Lower lobe of right lung (tissue), 2 donors: Measurements from ENCODE around the gene UBA5. TPM values are rescaled to one million over a fixed set of nuclear protein-coding genes. Genes with fewer than 3 reads are reported as not detected.
"Not testable (repeated sequence)": the region's sequence is repeated elsewhere in the genome, so short reads cannot be mapped to it uniquely, and the experiment has no call there.

Experiments
- ATAC-seq, 2 donors: fragments of 200-7000 bp; cut with Tn5 transposase; one replicate each; pipeline ENCODE4 v1.9.1; 2020 to 2022; ENCODE audit warnings: mild to moderate bottlenecking in 2 of 2, moderate library complexity in 2 of 2
- DNase-seq: peaks from one replicate; pipeline ENCODE4 v3.0.0-alpha.2; 2020
- H3K27ac ChIP-seq: fragments of 200-600 bp; one replicate; pipeline ENCODE4 v1.8.0; 2022
- H3K27me3 ChIP-seq: fragments of 200-600 bp; one replicate; pipeline ENCODE4 v1.8.0; 2022; ENCODE audit warnings: low read depth
- H3K36me3 ChIP-seq: fragments of 200-600 bp; one replicate; pipeline ENCODE4 v1.8.0; 2022; ENCODE audit warnings: mild to moderate bottlenecking
- H3K4me1 ChIP-seq: fragments of 200-600 bp; one replicate; pipeline ENCODE4 v1.8.0; 2022
- H3K4me3 ChIP-seq: fragments of 200-600 bp; one replicate; pipeline ENCODE4 v1.8.0; 2022; ENCODE audit warnings: mild to moderate bottlenecking
- H3K9me3 ChIP-seq: fragments of 200-600 bp; one replicate; pipeline ENCODE4 v1.8.0; 2022
- intact Hi-C: fragments of 100-400 bp; cut with DNase I; formaldehyde crosslinking; loops from one replicate; pipeline ENCODE4 v1.11.0; 2022
- total RNA-seq: library from RNA; stranded (reverse); fragmentation: NEBNext Ultra II Directional; extraction: Animal tissue kit (Norgen Biotek cat#: 25700); gene quantifications from one replicate; pipeline ENCODE4 v1.2.1, GENCODE V29; 2021
- TF ChIP-seq, protein P1 (sequence below): fragments of 200-600 bp; IDR thresholded peaks from one replicate; pipeline ENCODE4 v1.8.0; 2022; ENCODE audit warnings: antibody characterized with exemption, mild to moderate bottlenecking
- donor health status: DM: no; HTN: yes; CAD: no; lungs with severe emphysema.

UBA5 gene
- total RNA-seq, 1 donor from 2014 or later, result 27.2 TPM

DNA sequence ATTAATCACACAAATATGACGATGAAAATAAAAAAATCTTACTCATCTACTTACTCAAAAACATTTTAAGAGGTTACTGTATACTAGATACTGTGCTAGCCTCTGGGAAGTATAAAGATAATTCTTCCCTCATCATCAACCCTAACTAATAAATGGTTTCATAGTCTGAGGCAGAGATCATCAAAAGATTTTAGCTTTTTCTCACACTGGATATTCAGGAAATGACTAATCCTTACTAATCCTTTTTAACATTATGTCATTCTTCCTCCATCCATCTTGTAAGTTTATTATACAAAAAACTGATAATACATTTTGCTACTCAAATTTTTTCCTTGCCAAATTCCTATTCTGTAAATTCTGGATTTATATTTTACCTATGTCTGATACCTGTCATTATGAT, 30.2 kb upstream of the UBA5 start:
- TF ChIP-seq, protein P1, sequence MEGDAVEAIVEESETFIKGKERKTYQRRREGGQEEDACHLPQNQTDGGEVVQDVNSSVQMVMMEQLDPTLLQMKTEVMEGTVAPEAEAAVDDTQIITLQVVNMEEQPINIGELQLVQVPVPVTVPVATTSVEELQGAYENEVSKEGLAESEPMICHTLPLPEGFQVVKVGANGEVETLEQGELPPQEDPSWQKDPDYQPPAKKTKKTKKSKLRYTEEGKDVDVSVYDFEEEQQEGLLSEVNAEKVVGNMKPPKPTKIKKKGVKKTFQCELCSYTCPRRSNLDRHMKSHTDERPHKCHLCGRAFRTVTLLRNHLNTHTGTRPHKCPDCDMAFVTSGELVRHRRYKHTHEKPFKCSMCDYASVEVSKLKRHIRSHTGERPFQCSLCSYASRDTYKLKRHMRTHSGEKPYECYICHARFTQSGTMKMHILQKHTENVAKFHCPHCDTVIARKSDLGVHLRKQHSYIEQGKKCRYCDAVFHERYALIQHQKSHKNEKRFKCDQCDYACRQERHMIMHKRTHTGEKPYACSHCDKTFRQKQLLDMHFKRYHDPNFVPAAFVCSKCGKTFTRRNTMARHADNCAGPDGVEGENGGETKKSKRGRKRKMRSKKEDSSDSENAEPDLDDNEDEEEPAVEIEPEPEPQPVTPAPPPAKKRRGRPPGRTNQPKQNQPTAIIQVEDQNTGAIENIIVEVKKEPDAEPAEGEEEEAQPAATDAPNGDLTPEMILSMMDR, result no peak
- ATAC-seq (no peak), DNase-seq (no peak)
- Histone ChIP-seq H3K9me3 (no peaks in the 10 kb centered on the region), H3K4me1 (no peaks in the 10 kb centered on the region), H3K27ac (no peak overlapping the region), H3K4me3 (no peak overlapping the region), H3K27me3 (no peaks in the 10 kb centered on the region), H3K36me3 (peaks cover 25% of the 10 kb centered on the region)
- intact Hi-C loops, result no loop called here

DNA sequence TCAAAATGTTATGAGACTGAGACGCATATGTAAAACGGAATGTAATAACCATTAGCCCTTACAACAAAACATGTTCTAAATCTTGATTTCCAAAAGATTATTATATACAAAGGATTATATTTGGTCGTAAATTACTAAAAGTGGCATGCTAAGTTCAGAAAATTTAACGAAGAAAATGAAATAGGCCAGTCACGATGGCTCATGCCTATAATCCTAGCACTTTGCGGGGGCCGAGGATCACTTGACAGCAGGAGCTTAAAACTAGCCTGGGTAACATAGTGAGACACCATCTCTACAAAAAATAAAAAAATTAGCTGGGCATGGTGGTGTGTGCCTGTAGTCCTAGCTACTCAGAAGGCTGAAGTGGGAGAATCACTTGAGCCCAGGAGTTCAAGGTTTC, 29.5 kb upstream of the UBA5 start:
- TF ChIP-seq, protein P1, result no peak
- H3K27ac ChIP-seq, result no peak overlapping the region
- no peak overlapping the region for H3K4me3 ChIP-seq
- intact Hi-C loops, result no loop called here
- no peaks in the 10 kb centered on the region for H3K9me3 ChIP-seq
- no peaks in the 10 kb centered on the region for H3K27me3 ChIP-seq
- no peak for ATAC-seq
- H3K4me1 ChIP-seq, result no peaks in the 10 kb centered on the region
- peaks cover 31% of the 10 kb centered on the region for H3K36me3 ChIP-seq
- no peak for DNase-seq

DNA sequence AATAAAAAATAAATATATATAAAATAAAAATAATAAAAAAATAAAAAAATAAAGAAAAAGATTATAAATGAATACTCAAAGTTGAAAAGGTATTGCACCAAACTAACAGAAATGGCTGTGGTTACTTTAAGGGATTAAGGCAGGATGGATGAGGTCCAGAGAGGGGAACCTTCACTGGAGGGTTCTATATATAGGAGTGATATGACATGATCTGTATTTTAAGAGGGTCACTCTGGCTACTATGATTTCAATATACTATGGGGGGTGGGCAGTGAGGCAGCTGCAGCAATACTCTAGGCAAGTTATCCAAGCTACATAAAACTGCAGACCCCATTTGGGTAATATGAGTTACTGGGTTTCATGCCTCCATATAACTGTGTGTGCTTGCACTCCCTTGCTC, 25.1 kb upstream of the UBA5 start:
- ATAC-seq, result no peak
- no peaks in the 10 kb centered on the region for H3K9me3 ChIP-seq
- H3K4me3 ChIP-seq, result no peak overlapping the region
- intact Hi-C loops, result no loop called here
- H3K27ac ChIP-seq, result no peak overlapping the region
- TF ChIP-seq, protein P1, result no peak
- H3K4me1 ChIP-seq, result no peaks in the 10 kb centered on the region
- peaks cover 34% of the 10 kb centered on the region for H3K36me3 ChIP-seq
- no peak for DNase-seq
- H3K27me3 ChIP-seq, result no peaks in the 10 kb centered on the region

DNA sequence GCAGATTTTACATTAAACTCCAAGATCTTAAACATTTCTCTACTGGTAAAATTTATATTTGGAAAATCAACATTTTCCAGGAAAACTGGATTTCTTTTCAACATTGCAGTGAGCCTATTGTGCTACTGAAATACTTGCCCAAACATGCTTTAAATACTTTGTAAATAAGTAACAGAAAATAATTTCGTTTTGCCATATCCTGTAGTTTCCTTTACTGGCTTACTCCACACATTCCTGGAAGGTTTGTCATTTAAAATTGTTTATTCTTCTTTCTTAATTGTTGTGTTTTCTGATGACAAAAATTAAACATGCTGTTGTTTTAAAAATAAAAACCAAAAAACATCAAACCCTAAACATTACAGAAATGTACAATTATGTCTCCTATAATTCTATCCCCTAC, 22.5 kb upstream of the UBA5 start:
- ATAC-seq (no peak), DNase-seq (no peak)
- TF ChIP-seq, protein P1, result no peak
- Histone ChIP-seq H3K9me3 (no peaks in the 10 kb centered on the region), H3K4me3 (no peak overlapping the region), H3K27ac (no peak overlapping the region), H3K4me1 (no peaks in the 10 kb centered on the region), H3K27me3 (no peaks in the 10 kb centered on the region), H3K36me3 (peaks cover 41% of the 10 kb centered on the region)
- intact Hi-C loops, result no loop called here

DNA sequence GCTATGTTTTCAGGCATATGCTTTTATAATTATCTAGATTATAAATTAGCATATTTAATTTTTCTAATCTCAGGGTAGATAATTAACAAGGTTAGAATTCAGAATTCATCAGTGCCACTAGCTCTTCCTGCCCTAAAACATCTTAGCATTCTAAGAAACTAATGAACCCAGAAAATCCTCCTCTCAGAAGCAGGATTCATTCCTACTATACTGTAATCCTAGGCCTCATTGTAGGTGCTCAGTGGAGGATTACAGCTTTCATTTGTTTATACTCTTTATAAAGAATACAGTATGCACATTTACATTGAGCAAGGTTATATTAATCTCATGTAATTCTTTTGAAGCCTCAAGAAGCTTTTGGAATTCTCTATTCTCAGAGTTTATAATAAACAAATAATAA, 21.4 kb upstream of the UBA5 start:
- TF ChIP-seq, protein P1, result no peak
- intact Hi-C loops, result no loop called here
- H3K27ac ChIP-seq, result no peak overlapping the region
- no peak overlapping the region for H3K4me3 ChIP-seq
- H3K4me1 ChIP-seq, result no peaks in the 10 kb centered on the region
- no peaks in the 10 kb centered on the region for H3K27me3 ChIP-seq
- ATAC-seq (no peak), DNase-seq (no peak)
- no peaks in the 10 kb centered on the region for H3K9me3 ChIP-seq
- peaks cover 41% of the 10 kb centered on the region for H3K36me3 ChIP-seq

DNA sequence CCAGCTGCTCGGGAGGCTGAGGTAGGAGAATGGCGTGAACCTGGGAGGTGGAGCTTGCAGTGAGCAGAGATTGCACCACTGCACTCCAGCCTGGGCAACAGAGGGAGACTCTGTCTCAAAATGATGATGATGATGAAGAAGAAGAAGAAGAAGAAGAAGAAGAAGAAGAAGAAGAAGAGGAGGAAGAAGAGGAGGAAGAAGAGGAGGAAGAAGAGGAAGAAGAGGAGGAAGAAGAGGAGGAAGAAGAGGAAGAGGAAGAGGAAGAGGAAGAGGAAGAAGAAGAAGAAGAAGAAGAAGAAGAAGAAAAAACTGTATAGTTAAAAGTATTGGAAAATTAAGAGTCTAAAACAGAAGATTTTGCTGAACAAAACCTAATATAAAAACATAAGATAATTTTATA, 18.7 kb upstream of the UBA5 start:
- peaks cover 32% of the 10 kb centered on the region for H3K36me3 ChIP-seq
- H3K4me1 ChIP-seq, ATAC-seq: not testable (repeated sequence)

More for the DNA sequence above, 18.7 kb upstream of the UBA5 start:
- H3K4me3 ChIP-seq, H3K9me3 ChIP-seq, intact Hi-C loops, H3K27ac ChIP-seq, H3K27me3 ChIP-seq, DNase-seq: not testable (repeated sequence)
